Measurements from ENCODE around the gene GXYLT2.
"Not testable (repeated sequence)": the region's sequence is repeated elsewhere in the genome, so short reads cannot be mapped to it uniquely, and the experiment has no call there.

Gene GXYLT2

DNA sequence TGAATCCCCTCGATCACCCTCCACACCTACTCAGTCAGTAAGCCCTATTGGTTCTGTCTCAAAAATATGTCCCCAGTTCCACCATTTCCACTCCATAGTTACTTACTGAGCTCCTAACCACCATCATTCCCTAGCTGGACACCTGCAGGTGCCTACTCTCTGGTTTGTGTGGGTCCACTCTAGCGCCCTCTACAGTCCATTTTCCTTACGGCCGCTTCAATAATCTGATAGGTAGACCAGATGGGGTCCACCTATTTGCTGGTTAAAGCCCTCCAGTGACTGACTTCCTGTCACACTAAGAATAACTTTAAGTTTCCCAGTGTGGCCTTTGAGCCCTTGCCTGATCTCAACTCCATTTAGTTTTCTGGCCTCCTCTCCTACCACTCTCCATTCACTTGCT lies 5.0 kb downstream of the GXYLT2 start:
- no peak for DNase-seq

DNA sequence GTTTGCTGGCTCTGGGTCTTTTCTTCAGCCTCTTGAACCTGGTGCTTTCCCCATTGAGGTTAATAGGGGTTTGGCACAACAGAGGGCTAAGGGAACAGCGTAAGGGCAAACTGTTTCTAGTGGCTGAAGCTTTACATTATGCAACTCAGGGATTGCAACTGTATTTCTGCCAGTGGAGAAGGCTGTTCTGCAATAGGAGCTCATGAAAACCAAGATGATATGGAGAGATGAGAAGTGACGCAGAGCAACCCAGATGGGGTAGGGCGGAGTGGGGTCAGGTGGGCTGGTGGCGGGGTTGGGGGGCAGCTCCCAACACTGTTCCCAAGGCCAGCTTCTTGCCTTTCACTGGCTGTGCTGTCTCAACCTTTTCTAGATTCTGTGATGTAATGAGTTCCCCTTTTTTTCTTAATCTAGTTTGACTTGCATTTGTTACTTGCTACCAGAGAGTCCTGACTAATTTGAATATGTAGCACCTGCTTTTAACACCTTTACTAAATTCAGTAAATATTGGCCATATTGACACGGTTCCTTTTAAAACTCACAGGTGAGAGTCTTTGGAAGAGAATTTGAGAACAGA lies 7.2 kb downstream of the GXYLT2 start:
- no peak for DNase-seq

GRCh38 chr3:72896996-72897757 lies 9.3 kb downstream of the GXYLT2 start:
- no peak for DNase-seq

GRCh38 chr3:72897758-72898007 lies 9.8 kb downstream of the GXYLT2 start:
- DNase-seq: no peak

DNA sequence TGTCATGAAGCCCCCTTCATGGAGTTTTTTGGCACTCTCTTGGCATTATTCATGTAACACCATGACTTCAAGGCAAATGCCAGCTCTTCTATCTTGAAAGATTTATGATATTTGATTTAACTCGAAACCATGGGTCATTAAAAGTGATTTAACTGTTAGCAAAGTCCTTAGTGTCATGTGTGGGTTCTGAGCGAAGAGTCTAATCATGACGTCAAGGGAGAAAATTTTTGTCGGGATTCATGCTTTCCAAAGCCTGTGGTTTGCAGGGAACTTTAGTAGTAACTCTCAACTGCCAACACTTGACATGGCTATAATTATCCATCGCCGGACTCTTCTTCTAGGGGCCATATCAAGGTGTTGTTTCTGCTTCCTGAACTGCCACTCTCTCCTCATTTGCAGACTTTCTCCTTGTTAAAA lies 11.5 kb downstream of the GXYLT2 start:
- DNase-seq: no peak

DNA sequence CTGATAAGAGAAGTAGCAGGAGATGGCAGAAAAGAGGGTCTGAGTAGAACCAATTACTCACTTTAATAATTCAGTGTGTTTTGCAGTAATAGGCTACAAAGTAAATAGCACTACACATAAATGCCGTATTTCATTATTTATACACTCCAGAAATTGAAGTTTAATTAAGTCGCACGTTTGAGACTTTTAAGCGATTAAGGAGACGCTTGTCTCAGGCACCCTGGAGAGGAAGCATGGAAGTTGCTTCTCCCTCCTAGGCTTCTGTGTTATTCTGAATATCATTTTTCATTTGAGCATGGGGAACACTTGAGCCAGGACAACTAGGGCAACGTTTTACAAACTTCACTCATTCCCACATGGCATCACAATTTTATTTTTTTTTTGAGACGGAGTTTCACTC lies 12.2 kb downstream of the GXYLT2 start:
- DNase-seq: no peak

GRCh38 chr3:72901840-72902239 lies 14.0 kb downstream of the GXYLT2 start:
- DNase-seq: no peak

DNA sequence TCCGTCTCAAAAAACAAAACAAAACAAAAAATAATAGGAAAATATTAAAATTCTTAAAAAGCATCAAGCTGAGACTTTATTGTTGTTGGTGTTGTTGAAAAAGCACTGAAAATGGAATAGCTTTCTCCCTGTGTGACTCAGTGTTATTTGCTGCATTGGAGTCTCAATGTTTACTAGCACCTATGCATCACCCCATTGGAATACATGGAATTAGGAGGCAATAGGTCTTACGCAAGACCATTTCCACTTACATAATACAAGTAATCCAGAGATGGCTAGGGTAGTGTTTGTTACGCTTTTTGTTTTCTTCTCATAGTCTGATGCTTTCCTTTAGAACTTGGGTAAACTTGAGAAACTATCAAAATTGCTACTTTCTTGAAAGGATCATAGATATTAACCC lies 15.2 kb downstream of the GXYLT2 start:
- DNase-seq: peak; percentile 48 to 74

DNA sequence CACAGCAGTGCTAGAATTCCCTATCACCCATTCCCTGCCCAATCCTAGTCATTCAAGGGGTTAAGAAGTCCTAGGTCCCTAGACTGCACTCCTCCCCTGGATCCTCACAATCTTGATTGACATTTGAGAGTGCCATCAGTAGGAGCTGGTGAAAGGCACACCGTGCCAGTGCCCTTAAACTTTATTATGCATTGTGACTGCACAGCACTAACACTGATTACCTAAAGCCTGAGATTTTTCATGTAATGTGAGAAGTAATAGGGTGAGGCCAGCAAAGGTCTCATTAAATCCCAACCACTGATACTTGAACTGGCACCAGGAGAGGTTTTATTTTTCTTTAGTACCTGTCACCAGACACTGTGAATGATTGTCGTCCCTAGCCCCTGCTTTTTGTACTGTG lies 16.3 kb downstream of the GXYLT2 start:
- no peak for DNase-seq

- DNase-seq: no peak
These were observed 18.3 kb downstream of the GXYLT2 start for GRCh38 chr3:72906154-72906553.

- no peak for DNase-seq
These were observed 19.4 kb downstream of the GXYLT2 start for GRCh38 chr3:72907131-72907711.

GRCh38 chr3:72907731-72908620 lies 20.1 kb downstream of the GXYLT2 start:
- no peak for DNase-seq

DNA sequence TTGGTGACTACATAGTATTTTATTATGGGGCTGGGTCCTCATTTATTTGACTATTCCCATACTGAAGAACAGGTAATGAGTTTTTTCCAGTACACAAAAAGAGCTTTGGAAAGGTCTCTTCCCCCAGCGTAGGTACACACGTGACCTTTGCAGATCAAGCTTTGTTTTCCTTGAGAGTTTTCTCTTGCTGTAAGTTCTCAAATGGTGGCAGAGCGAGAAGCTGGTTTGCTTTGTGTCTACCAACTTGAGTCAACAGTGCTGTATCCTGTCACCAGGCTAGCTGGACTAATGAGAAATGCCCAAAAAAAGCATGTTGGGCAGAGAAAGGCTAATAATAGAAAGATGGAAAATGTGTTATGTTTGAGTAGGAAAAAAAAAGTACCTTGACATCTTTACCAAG lies 21.7 kb downstream of the GXYLT2 start:
- no peak for DNase-seq

DNA sequence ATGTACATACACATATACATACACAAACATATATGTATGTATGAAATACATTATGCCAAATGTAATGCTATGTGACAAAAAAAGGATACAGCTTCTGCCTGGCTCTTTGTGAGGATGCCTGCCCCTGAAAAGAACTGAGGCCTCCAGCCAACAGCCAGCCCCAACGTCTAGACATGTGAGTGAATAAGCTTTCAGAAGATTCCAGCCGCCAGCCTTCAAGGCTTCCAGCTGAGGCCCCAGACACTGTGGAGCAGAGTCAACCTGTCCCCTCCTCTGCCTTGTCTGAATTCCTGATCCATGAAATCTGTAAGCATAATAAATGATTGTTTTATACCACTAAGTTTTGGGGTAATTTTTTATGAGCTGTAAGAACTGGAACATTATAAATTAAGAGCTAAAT lies 24.7 kb downstream of the GXYLT2 start:
- no peak for DNase-seq

DNA sequence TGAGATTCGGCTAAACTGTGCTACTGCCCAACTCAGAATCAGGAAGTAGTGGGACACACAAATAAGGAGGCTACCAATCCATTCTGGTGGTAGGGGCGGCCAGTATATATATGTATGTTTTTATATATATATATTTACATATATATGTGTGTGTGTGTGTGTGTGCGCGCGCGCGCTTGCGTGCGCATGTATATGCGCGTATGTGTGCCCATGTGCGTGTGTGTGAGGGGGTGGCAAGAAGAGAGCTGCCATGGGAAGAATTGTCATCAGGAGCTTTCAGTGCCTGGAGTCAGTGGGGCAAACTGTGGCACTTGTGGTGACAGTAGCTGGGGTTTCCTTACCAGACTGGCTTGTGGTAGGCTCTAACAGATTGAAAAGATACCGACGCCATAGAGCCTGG lies 26.5 kb downstream of the GXYLT2 start:
- DNase-seq: no peak

- no peak for DNase-seq
These were observed 28.4 kb downstream of the GXYLT2 start for GRCh38 chr3:72916250-72916649.

- DNase-seq: no peak
These were observed 31.7 kb downstream of the GXYLT2 start for GRCh38 chr3:72919520-72919919.

DNA sequence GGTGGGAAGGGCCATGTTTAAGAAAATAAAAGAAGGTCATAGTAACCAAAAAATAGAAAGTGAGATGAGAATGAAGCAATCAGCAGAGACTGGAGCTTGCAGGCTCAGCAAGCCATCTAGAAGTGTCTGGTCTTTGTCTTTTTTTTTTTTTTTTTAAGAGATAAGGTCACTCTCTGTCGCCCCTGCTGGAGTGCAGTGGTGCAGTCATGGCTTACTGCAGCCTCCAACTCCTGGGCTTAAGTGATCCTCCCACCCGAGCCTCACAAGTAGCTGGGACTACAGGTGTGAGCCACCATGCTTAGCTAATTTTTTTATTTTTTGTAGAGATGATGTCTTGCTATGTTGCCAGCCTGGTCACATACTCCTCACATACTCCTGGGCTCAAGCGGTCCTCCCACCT lies 36.2 kb downstream of the GXYLT2 start:
- no peak for DNase-seq

DNA sequence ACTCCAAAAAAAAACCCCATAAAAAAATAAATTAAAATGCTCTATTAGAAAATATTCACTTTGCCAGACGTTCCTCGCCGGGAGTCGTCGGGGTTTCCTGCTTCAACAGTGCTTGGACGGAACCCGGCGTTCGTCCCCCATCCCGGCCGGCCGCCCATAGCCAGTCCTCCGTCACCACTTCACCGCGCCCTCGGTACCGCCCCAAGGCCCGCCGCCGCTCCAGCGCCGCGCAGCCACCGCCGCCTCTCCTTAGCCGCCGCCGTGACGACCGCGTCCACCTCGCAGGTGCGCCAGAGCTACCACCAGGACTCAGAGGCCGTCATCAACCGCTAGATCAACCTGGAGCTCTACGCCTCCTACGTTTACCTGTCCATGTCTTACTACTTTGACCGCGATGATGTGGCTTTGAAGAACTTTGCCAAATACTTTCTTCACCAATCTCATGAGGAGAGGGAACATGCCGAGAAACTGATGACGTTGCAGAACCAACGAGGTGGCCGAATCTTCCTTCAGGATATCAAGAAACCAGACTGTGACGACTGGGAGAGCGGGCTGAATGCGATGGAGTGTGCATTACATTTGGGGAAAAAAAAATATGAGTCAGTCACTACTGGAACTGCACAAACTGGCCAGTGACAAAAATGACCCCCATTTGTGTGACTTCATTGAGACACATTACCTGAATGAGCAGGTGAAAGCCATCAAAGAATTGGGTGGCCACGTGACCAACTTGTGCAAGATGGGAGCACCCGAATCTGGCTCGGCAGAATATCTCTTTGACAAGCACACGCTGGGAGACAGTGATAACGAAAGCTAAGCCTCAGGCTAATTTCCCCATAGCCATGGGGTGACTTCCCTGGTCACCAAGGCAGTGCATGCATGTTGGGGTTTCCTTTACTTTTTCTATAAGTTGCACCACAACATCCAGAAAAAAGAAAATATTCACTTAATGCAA lies 41.2 kb downstream of the GXYLT2 start:
- DNase-seq: not testable (repeated sequence)

GRCh38 chr3:72930754-72931153 lies 42.9 kb downstream of the GXYLT2 start:
- no peak for DNase-seq

GRCh38 chr3:72932416-72932815 lies 44.6 kb downstream of the GXYLT2 start:
- no peak for DNase-seq

- peak in 1 of 2 experiments; percentile 28 for DNase-seq
These were observed 50.8 kb downstream of the GXYLT2 start for GRCh38 chr3:72938471-72939265.
